Effector memory CD4-positive, alpha-beta T cell (primary cell): ENCODE measurements around the gene PLCH1.
"Not testable (repeated sequence)": the region's sequence is repeated elsewhere in the genome, so short reads cannot be mapped to it uniquely, and the experiment has no call there.

Experiments used
- DNase-seq, 3 donors: peaks; one replicate each; pipeline ENCODE4 v3.0.0-alpha.2; 2020
- H3K27ac ChIP-seq: 2 replicates; pipeline ENCODE4 v1.7.0; 2013; ENCODE audit warnings: mild to moderate bottlenecking, low read length, moderate library complexity; ENCODE audit not compliant: insufficient read depth, poor library complexity, severe bottlenecking
- H3K27me3 ChIP-seq: replicated peaks from 2 replicates; pipeline ENCODE4 v1.7.0; 2013; ENCODE audit warnings: mild to moderate bottlenecking, low read length; ENCODE audit not compliant: insufficient read depth, control insufficient read depth, poor library complexity, severe bottlenecking
- H3K36me3 ChIP-seq: 2 replicates; pipeline ENCODE4 v1.7.0; 2013; ENCODE audit warnings: mild to moderate bottlenecking, low read length, moderate library complexity; ENCODE audit not compliant: control insufficient read depth, insufficient read depth
- H3K4me1 ChIP-seq: 2 replicates; pipeline ENCODE4 v1.7.0; 2013; ENCODE audit warnings: low read length, mild to moderate bottlenecking; ENCODE audit not compliant: control insufficient read depth, insufficient read depth, poor library complexity, severe bottlenecking
- H3K4me3 ChIP-seq: 2 replicates; pipeline ENCODE4 v1.7.0; 2013; ENCODE audit warnings: low read length, low read depth, mild to moderate bottlenecking; ENCODE audit not compliant: insufficient read depth, poor library complexity, severe bottlenecking
- H3K9me3 ChIP-seq: 2 replicates; pipeline ENCODE4 v1.7.0; 2013; ENCODE audit warnings: mild to moderate bottlenecking, low read length, moderate library complexity; ENCODE audit not compliant: control insufficient read depth

PLCH1 gene

GRCh38 chr3:155635056-155635455 lies 109.8 kb downstream of the PLCH1 start:
- H3K4me1 ChIP-seq, result no peaks in the 10 kb centered on the region
- no peak for DNase-seq
- H3K36me3 ChIP-seq, result no peaks in the 10 kb centered on the region
- no peaks in the 10 kb centered on the region for H3K9me3 ChIP-seq
- no peak overlapping the region for H3K27ac ChIP-seq
- no peak overlapping the region for H3K4me3 ChIP-seq
- H3K27me3 ChIP-seq, result no peaks in the 10 kb centered on the region

- no peaks in the 10 kb centered on the region for H3K4me1 ChIP-seq
- no peaks in the 10 kb centered on the region for H3K36me3 ChIP-seq
- no peak overlapping the region for H3K4me3 ChIP-seq
- H3K27ac ChIP-seq, result no peak overlapping the region
- H3K9me3 ChIP-seq, result no peaks in the 10 kb centered on the region
- no peak for DNase-seq
- H3K27me3 ChIP-seq, result no peaks in the 10 kb centered on the region
Observed at GRCh38 chr3:155634121-155634719, 110.7 kb downstream of the PLCH1 start.

- no peaks in the 10 kb centered on the region for H3K4me1 ChIP-seq
- no peak for DNase-seq
- H3K9me3 ChIP-seq, result no peaks in the 10 kb centered on the region
- H3K4me3 ChIP-seq, result no peak overlapping the region
- H3K36me3 ChIP-seq, result no peaks in the 10 kb centered on the region
- no peak overlapping the region for H3K27ac ChIP-seq
- no peaks in the 10 kb centered on the region for H3K27me3 ChIP-seq
Observed at GRCh38 chr3:155631323-155632019, 113.4 kb downstream of the PLCH1 start.

- DNase-seq, result no peak
- H3K9me3 ChIP-seq, result no peaks in the 10 kb centered on the region
- H3K4me1 ChIP-seq, result no peaks in the 10 kb centered on the region
- H3K36me3 ChIP-seq, result no peaks in the 10 kb centered on the region
- no peak overlapping the region for H3K4me3 ChIP-seq
- H3K27ac ChIP-seq, result no peak overlapping the region
- H3K27me3 ChIP-seq, result no peaks in the 10 kb centered on the region
Observed at GRCh38 chr3:155629556-155629955, 115.3 kb downstream of the PLCH1 start.

GRCh38 chr3:155629056-155629455 lies 115.8 kb downstream of the PLCH1 start:
- Histone ChIP-seq H3K27me3 (no peaks in the 10 kb centered on the region), H3K36me3 (no peaks in the 10 kb centered on the region), H3K4me1 (no peaks in the 10 kb centered on the region), H3K4me3 (no peak overlapping the region), H3K27ac (no peak overlapping the region), H3K9me3 (no peaks in the 10 kb centered on the region)
- no peak for DNase-seq

GRCh38 chr3:155622647-155623046 lies 122.2 kb downstream of the PLCH1 start:
- not testable (repeated sequence) for H3K36me3 ChIP-seq, H3K27me3 ChIP-seq, H3K27ac ChIP-seq, H3K4me3 ChIP-seq, H3K9me3 ChIP-seq, H3K4me1 ChIP-seq, DNase-seq

GRCh38 chr3:155620552-155620951 lies 124.3 kb downstream of the PLCH1 start:
- not testable (repeated sequence) for H3K27ac ChIP-seq, H3K27me3 ChIP-seq, DNase-seq, H3K4me1 ChIP-seq, H3K4me3 ChIP-seq, H3K9me3 ChIP-seq, H3K36me3 ChIP-seq

GRCh38 chr3:155619118-155619915 lies 125.6 kb downstream of the PLCH1 start:
- Histone ChIP-seq H3K27ac (no peak overlapping the region), H3K4me1 (no peaks in the 10 kb centered on the region), H3K36me3 (no peaks in the 10 kb centered on the region), H3K27me3 (no peaks in the 10 kb centered on the region), H3K4me3 (no peak overlapping the region), H3K9me3 (no peaks in the 10 kb centered on the region)
- no peak for DNase-seq

- no peak for DNase-seq
- Histone ChIP-seq H3K4me3 (no peak overlapping the region), H3K27me3 (no peaks in the 10 kb centered on the region), H3K27ac (no peak overlapping the region), H3K4me1 (no peaks in the 10 kb centered on the region), H3K36me3 (no peaks in the 10 kb centered on the region), H3K9me3 (no peaks in the 10 kb centered on the region)
Observed at GRCh38 chr3:155618543-155618942, 126.3 kb downstream of the PLCH1 start.

GRCh38 chr3:155617346-155617925 lies 127.4 kb downstream of the PLCH1 start:
- Histone ChIP-seq H3K27ac (no peak overlapping the region), H3K4me1 (no peaks in the 10 kb centered on the region)

More at GRCh38 chr3:155617346-155617925, 127.4 kb downstream of the PLCH1 start:
- no peaks in the 10 kb centered on the region for H3K36me3 ChIP-seq
- no peak overlapping the region for H3K4me3 ChIP-seq
- H3K27me3 ChIP-seq, result no peaks in the 10 kb centered on the region
- no peak for DNase-seq
- no peaks in the 10 kb centered on the region for H3K9me3 ChIP-seq
